ENCODE results near the gene ASH1L.

DNA sequence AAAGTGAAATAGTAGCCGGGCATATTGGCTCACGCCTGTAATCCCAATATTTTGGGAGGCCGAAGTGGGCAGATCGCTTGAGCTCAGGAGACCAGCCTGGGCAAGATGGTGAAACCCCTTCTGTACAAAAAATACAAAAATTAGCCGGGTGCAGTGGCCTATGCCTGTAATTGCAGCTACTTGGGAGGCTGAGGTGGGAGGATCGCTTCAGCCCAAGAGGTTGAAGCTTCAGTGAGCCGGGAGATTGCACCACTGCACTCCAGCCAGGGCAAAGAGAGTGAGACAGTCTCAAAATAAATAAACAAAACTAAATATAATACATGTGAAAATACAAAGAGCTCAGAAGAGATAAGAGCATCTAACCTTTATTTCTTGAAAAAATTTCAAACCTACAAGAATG lies 45.1 kb upstream of the ASH1L start:
- TF ChIP-seq HNRNPUL1 (IDR thresholded peaks at IDR 0.05; ENCODE audit: low read length): no peak
- TF ChIP-seq ZNF23 (CRISPR knock-in tag; IDR thresholded peaks at IDR 0.05): no peak
- TF ChIP-seq, protein P1, sequence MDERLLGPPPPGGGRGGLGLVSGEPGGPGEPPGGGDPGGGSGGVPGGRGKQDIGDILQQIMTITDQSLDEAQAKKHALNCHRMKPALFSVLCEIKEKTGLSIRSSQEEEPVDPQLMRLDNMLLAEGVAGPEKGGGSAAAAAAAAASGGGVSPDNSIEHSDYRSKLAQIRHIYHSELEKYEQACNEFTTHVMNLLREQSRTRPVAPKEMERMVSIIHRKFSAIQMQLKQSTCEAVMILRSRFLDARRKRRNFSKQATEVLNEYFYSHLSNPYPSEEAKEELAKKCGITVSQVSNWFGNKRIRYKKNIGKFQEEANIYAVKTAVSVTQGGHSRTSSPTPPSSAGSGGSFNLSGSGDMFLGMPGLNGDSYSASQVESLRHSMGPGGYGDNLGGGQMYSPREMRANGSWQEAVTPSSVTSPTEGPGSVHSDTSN (CRISPR knock-in tag; IDR thresholded peaks at IDR 0.05; ENCODE audit: low read depth): no peak
- TF ChIP-seq, protein P1 (tag; conservative IDR thresholded peaks at IDR 0.05; ENCODE audit: low read depth): no peak
- TF ChIP-seq, protein P2, sequence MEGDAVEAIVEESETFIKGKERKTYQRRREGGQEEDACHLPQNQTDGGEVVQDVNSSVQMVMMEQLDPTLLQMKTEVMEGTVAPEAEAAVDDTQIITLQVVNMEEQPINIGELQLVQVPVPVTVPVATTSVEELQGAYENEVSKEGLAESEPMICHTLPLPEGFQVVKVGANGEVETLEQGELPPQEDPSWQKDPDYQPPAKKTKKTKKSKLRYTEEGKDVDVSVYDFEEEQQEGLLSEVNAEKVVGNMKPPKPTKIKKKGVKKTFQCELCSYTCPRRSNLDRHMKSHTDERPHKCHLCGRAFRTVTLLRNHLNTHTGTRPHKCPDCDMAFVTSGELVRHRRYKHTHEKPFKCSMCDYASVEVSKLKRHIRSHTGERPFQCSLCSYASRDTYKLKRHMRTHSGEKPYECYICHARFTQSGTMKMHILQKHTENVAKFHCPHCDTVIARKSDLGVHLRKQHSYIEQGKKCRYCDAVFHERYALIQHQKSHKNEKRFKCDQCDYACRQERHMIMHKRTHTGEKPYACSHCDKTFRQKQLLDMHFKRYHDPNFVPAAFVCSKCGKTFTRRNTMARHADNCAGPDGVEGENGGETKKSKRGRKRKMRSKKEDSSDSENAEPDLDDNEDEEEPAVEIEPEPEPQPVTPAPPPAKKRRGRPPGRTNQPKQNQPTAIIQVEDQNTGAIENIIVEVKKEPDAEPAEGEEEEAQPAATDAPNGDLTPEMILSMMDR (IDR thresholded peaks at IDR 0.05 in 2 of 3, conservative IDR thresholded peaks at IDR 0.05 in 1 of 3; ENCODE audit: insufficient read depth in 2 of 3, low read depth in 1 of 3, low read length in 3 of 3): no peak
- TF ChIP-seq, protein P3, sequence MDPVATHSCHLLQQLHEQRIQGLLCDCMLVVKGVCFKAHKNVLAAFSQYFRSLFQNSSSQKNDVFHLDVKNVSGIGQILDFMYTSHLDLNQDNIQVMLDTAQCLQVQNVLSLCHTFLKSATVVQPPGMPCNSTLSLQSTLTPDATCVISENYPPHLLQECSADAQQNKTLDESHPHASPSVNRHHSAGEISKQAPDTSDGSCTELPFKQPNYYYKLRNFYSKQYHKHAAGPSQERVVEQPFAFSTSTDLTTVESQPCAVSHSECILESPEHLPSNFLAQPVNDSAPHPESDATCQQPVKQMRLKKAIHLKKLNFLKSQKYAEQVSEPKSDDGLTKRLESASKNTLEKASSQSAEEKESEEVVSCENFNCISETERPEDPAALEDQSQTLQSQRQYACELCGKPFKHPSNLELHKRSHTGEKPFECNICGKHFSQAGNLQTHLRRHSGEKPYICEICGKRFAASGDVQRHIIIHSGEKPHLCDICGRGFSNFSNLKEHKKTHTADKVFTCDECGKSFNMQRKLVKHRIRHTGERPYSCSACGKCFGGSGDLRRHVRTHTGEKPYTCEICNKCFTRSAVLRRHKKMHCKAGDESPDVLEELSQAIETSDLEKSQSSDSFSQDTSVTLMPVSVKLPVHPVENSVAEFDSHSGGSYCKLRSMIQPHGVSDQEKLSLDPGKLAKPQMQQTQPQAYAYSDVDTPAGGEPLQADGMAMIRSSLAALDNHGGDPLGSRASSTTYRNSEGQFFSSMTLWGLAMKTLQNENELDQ (CRISPR knock-in tag; IDR thresholded peaks at IDR 0.05; ENCODE audit: borderline replicate concordance): no peak
- no peak for TF ChIP-seq EZH2 (IDR thresholded peaks at IDR 0.05; ENCODE audit: borderline replicate concordance, low read depth, low read length)
- no peak for TF ChIP-seq BHLHE40 (IDR thresholded peaks at IDR 0.05; ENCODE audit: low read length)
- TF ChIP-seq, protein P4, sequence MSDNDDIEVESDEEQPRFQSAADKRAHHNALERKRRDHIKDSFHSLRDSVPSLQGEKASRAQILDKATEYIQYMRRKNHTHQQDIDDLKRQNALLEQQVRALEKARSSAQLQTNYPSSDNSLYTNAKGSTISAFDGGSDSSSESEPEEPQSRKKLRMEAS (CRISPR knock-in tag; IDR thresholded peaks at IDR 0.05): no peak
- TF ChIP-seq YY1 (IDR thresholded peaks at IDR 0.05; ENCODE audit: borderline replicate concordance in 1 of 3, control insufficient read depth in 1 of 3, extremely low read depth in 1 of 3, insufficient read depth in 3 of 3, insufficient read length in 1 of 3, insufficient replicate concordance in 2 of 3, low read depth in 1 of 3, low read length in 2 of 3): no peak
